HuH-7.5 (cell line): ENCODE data around the gene DGKG.

Source experiments
- DNase-seq: peaks from one replicate; pipeline ENCODE4 v3.0.0; 2011; ENCODE audit warnings: low spot score

Gene DGKG

DNA sequence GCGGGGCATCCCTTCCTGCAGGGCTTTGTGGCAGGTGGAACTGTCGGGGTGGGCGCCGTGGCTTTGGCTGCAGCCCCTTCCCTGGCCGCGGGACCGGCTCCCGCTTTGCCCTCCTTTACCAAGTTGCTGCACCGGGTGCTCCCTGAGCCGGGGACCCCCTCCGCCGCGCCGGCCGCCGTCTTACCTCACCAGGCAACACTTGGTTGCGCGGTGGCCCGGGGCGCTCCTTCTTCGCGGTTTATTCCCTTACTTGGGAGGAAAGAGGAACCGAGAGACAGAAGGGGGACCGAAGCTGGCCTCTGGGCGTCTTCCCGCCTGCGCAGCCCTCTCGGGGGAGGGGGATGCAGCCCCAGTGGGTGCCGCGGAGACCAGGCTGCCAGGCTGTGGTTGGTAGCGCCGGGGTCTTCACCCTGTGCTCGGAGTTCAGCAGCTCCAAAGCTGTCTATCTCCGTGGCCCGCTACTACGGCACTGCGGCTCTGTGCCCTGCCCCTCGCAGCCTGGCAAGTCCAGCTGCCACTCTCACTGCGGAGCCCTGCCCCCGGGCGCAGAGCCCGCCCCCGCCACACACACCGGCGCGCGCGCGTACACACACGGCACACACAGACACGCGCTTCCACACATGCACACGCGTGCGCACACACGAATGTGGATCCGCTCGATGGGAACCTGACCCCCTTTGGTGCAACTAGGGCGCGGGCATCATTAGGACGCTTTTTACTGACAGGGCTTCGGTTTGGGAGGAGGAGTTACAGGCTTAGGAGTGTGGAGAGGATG lies at the start of gene DGKG:
Gene DGKG, minus strand, starts transcription at position 473 of the 775 bp plus-strand sequence. CDS start 41,775 bp downstream, outside the sequence.
- DNase-seq = peak; percentile 36

DNA sequence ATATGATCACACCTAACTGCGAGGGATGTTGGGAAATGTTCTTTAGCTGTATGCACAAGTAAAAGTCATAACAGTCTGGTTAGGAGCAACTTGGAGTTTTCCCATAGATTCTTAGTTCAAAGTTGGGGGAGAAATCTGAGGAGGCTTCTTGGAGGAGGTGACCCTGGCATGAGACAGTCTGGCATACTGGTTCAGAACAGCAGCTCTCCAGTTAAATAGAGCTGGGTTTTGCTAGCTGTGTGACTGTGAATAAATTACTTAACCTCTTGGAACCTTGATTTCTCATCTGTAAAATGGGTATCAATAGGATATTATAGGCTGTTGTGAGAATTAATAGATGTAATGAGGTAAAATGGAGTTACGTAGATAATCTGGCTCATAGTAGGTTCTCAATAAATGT lies 49.1 kb upstream of the DGKG start:
- DNase-seq = no peak

DNA sequence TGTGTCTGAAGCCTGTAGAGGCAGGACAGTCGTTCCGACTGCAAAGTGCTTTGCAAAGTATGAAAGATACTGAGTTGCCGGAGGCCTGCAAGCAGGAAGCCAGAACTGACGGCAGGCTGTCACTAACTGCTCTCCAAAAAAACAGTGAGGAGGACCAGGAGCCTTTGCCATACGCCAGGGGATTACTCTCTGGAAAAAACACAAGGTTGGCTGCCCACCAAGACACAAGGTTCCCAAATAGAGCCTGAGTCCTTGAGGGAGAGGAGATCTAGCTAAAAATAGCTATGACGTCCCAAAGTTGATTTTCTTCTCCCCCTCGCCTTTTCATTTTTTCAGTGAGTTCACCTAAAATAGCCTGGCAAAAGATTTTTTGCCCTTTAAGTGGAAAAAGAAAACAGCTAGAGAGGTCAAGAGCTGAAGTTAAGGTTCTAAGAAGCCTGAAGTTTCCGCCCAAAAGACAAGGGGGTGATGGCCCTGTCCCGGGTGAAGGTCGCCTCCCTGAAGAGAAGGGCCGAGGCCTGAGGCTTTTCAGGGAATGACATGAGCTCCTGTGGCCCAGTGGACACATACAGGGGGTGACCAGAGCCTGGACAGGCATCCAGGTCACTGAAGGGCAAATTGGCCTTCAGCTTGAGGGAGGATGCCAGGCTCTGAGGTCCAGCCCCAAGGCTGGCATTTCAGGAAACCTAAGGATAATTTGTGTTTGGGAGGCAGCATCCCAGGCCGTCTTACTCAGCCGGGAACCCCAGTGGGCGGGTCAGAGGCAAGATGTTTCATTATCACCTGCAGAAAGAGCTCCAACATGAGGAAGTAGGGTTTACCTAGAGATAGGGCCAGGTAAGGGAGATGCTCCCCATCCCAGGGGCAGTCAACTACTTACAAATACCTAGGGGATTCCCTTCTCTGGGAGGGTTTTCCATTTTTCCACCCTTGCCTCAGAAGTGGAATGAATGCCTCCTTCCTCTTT lies 44.9 kb upstream of the DGKG start:
- no peak for DNase-seq

DNA sequence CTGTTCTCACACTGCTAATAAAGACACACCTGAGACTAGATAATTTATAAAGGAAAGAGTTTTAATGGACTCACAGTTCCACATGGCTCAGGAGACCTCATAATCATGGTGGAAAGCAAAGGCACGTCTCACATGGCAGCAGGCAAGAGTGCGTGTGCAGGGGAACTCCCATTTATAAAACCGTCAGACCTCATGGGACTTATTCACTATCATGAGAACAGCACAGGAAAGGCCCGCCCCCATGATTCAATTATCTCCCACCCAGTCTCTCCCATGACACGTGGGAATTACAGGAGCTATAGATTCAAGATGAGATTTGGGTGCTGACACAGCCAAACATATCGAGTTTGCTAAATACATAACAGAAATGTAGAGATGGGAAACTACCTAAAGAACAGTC lies 39.5 kb upstream of the DGKG start:
- DNase-seq = no peak

DNA sequence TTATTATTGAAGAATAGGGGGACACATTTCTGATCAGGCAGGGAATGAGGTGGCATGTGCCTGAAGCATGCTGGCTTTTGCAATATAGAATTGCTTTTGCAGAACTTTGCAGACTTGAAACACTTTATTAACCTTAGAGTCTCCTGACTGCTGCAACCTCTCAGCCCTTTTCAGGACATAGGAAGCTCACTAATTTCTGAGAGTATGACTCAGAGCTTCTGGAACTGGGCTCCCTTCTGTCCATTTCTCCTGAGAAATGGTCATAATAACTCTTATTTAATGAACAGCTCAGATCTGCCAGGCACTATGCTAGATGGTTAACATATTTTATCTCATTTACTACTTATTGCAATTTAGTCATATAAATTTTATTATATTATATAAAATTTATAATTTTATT lies 38.6 kb upstream of the DGKG start:
- DNase-seq = no peak

DNA sequence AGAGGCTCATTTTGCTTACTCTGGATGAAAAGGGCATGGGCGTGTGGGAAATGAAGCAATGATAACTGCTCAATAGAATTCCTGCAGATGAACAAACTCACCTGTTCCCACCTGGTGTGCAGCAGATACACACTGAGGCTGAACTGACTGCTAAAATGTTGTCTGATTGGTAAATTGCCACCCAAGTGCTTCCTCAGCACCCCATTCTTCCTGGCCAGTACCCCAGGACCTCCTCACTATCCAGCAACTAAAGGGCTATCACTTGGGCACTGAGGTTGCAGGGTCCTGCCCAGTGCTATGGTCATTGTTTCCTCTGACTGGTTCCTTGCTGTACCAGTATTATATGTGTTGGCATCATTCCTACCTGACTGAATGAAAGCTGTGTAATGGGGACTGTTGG lies 38.0 kb upstream of the DGKG start:
- no peak for DNase-seq

DNA sequence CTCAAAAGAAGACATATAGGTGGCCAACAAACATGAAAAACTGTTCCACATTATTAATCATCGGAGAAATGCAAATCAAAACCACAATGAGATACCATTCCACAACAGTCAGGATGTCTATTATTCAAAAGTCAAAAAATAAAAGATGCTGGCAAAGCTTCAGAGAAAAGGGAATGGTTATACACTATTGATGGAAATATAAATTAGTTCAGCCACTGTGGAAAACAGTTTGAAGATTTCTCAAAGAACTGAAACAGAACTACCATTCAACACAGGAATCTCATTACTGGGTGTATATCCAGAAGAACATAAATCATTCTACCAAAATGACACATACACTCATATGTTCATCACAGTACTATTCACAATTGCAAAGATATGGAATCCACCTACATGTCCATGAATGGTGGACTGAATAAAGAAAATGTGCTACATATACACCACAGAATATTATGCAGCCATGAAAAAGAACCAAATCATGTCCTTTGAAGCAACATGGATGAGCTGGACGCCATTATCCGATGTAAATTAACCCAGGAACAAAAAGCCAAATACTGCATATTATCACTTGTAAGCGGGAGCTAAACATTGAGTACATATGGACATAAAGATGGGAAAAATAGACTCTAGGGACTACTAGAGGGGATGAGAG lies 32.7 kb upstream of the DGKG start:
- no peak for DNase-seq

DNA sequence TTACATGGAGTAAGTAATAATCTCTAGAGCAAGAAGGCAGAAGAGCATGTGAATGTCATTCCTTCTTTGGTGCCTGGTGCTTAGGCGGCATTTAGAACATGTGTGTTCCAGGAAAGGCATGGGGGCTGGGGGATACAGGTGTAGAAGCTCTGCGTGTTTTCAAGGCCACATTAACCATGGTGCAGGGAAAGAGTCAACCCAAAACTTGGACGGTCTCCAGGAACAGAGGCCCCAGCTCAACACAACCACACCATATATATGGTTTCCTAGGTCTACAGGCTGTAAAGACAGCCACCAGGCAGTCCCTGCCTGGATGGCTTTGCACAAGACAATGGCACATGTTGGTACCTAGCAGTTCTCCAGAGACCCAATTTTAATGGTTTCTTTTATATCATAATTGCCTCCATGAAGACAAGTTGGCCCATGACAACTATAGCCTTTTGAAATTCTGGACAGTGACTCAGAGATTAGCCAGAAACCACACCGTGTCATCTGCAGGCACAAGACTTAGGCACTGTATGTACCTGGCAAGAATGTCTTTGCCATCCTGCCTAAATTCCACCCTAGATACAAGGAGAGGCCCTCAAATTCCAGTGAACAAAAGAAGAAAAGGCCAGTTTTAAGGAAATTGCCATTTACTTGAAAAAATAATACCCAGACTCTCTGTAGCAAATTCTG lies 25.0 kb upstream of the DGKG start:
- DNase-seq = no peak

DNA sequence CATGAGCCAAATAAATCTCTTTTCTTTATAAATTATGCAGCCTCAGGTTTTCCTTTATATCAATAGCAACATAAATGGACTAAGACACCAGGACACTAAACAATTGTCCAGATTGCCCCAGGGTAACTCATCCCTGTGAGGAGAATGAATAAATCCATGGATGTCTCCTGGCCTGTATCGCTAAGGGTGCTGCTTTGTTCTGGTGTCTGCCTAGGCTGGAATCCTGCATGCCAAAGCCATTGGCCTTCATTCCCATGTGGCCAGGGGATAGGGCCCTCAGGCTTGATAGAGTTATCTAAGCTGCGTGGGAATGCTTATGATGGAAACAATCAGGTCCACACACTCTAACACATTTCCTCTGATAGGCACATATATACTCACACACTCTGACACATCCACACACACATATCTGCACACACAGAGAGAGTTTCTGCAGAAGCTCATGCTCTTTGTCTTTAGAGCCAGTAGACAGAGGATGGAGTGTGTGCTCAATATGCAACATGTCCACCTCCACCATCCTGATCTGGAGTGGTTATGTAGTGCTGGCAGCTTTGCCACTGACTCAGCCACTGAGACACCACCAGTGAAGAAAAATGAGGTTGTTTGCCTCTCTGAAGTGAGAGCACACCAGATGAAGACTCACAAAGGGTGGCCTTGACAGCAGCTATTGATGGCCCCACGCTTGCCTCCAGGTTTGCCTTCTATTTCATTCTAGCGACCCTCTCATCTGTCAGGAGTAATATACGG lies 24.0 kb upstream of the DGKG start:
- no peak for DNase-seq

DNA sequence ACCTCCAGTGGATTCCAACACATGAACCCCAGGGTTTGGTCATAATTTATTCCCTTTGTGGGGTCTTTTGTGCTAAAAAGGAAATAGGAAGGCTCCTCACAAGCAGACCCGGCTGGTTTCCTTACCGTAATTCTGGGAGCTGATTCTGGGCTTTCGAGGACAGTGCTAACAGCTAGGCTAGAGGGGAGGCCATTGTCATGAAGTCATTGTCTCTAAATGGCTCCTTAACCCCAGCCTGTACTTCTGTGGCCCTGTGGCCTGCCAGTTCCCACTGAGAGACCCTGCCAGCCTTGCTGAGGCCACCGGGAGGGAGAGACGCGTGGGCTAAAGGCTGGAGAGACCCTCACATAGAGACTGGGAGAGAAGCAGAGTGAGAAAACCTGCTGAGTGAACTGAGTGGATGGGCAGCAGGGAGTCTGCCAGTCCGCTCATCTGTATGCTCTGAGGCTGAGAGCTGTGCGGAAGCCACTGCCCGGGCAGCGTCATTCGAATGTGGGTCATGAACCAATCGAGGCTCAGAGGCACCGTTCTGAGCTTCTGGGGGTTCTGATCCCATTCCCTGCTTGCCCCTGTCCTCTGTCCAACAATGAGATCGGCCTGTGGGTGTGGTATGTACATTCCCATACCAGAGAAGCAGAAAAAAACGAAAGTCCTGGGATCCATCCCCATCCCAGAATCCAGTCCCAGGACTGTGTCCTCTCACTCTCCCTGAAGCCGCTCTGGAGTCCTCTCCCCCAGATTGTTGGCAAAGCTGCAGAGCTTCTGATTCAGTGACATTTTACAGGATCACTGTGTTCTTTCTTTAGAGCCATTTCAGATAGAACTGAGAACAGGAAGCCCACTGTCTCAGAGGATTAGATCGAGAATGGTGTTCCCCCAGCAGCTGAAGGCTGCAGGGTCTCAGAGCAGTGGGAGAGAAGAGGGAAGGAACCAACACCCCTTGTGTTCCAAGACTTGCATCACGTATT lies 21.3 kb upstream of the DGKG start:
- DNase-seq = no peak

DNA sequence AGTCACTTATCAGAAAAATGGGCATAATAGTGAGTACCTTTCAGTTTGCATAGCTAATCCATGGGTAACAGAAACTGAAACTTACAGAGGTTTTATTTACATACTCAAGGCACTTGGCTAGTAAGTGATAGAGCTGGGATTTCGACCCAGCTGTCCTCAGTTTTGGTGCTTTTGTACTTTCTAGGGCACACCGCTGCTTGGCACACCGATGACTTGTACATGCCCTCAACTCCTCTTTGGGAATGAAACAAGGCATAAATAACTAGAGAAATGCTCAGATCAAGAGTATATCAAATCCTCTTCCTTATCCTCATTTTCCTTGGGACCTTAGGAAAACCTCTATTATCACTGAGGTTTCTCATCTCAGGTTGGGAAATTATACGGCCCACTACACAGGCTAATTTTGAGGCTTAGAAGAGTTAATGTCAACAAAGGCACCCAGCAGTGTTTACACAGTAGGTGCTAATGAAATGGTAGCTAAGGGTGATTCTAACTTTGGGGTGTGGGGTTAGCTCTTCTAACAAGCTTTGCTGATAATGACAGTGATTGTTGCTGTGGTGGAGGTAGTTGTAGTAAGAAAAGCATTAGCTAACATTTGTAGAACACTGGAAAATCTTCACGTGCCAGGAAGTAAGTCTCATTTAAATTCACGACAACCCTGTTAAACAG lies 20.3 kb upstream of the DGKG start:
- no peak for DNase-seq

DNA sequence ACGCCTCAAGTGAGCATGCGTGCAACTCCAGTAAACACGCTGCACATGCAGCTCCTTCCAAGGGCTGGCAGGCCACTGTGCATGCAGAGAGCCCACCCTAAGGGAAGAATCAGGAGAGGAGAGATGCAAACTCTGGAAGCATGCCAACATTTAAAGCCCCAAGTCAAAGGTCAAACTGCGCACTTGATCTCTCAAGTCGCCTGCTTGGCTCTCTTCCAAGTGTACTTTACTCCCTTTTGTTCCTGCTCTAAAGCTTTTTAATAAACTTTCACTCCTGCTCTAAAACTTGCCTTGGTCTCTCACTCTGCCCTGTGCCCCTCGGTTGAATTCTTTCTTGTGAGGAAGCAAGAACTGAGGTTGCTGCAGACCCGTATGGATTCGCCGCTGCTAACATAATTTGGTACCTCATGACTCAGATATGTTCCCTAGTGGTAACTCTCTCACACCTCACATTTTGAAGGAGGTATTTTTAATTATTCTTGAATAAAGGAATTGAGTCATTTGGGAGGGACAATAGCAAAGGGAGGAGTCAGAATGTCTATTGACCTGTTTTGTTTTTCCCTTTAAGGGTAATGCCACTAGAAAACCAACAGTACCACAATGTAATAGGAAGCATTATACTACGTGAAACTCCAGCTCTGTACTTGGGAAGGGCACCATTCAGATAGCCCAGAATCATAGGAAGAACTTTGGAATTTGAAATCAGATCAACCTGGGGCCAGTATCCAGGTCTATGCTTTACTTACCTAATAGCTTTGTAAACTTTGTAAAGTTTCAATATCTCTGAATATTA lies 19.6 kb upstream of the DGKG start:
- DNase-seq = no peak

DNA sequence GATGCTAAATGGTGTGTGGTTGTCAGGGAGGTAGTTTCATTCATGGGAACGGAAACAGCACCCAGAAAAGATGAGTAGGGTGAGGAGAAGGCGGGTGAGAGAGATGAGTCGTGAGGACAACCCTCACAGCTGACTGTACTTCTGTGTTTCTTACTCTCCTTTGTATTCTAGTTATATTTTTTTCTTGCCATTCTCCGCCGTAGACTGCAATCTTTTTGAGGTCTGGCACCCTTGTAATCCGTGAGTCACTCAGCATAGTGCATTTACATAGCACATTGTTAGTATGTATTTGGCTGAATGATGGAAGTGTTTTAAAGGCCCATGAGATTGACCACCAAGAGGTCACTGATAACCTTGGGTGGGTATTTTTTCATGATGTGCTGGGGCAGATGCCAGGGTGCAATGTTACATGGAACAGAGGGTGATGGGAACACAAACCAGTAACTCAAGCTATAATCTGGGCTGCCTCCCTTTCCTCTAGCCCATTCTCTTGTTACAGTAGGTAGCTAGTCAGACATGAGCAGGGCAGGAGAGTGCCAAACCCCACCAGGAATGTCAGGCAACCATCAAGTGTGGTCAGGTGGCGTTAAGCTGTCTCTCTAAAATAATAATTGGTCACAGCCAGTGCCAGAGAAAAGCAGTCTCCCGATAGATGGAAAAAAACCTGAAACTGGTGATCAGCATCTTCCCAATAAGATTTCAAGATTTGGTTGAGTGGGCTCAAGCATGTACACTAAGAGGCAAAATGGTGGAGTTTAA lies 18.8 kb upstream of the DGKG start:
- no peak for DNase-seq

DNA sequence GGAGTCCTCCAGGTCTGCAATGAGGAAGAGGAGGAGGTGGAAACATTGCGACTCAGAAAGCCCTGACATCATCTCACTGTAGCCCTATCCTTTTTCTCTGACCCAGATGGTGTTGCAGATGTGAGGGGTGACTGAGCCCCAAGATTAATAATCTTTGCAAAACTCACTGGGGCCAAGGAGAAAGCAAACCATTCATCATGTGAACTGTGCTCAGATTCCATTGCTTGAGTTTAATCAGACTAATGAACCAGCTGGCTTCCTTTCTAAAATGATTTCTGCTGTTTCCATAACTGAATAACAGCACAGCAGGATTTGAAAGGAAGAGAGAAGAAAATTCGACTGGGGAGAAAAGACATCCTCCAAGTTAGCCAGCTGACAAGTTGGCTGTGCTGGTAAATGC lies 13.4 kb upstream of the DGKG start:
- DNase-seq = no peak

DNA sequence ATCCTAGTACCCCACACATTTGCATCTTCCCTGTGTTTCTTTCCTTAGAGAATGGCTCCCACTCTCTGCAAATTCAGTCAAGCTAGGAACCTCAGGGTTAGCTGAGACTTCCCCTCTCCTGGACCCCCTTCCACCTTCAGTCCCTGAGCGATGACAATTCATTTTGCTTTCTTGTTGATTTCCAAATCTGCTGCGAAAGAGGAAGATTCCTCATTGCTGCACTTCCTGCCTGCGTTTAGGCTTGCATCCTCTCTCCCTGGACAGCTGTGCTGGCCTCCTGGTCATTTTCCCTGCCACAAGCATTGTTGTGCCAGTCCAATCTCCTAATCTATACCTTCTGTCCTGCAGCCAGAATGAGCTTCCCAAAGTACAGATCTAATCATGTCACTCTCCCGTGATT lies 12.3 kb upstream of the DGKG start:
- DNase-seq = no peak

DNA sequence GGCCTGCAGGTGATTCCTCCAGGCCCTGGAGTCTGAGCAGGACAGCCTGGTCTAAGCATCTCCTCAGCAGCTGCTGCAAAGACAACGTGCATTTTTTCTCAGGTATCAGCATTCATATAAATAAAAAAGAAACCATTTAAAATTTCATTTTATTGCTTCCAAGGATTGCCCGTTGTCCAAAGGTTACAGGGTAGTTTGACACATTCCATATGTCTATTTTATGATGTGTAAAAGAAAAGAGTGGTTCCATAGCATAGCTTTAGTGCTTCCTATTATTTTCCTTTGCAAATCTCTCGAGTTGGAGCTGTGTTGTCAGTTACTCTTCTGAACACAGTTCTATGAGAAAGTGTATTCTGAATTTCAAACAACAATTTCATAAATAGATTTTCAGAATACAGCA lies 7.2 kb upstream of the DGKG start:
- DNase-seq = no peak

DNA sequence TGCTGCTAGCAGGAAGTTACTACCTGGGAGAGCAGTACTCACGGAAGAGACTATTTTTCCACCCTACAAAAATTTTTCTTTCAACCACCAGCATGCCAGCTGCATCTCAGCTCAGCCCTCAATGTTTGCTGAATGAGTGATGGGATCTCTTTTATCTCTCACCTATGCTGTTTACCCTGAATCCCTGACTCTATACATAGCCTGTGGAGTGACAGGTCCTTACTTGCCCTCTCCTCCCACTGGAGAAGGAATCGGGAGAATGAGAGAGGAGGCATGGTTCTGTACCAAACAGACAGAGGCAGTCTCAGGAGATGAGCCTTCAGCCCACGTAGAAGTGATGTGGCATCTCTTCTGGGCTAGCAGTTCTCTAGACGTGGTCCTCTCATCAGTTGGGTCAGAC lies 6.7 kb upstream of the DGKG start:
- DNase-seq = no peak

DNA sequence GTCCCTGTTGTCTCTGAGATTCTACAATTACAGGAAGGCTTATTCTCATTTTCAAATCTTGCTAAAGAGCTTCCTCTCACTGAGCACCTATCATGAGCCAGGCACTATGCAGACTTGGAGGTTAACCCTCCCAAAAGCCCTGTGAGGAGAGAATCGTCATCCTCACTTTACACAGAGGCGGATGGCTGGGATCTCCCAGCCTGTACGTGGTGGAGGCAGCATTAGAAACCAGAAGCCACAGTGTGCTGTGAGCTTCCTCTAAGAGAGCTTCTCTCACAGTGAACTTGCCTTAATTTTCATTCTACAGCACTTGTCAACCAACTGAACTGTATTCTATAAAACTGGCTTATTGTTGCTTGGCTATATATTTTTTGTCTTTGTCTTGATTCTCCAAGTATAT lies 6.1 kb upstream of the DGKG start:
- DNase-seq = no peak
